Keratinocyte (primary cell): Measurements from ENCODE around the gene WNT9B. TPM values are rescaled to one million over a fixed set of nuclear protein-coding genes. Genes with fewer than 3 reads are reported as not detected.
"Not testable (repeated sequence)": the region's sequence is repeated elsewhere in the genome, so short reads cannot be mapped to it uniquely, and the experiment has no call there.

Source experiments
- DNase-seq: peaks from one replicate; pipeline ENCODE4 v3.0.0-alpha.2; 2011; ENCODE audit warnings: low read depth, missing footprints, low spot score
- FAIRE-seq: peaks from 2 replicates; lab custom pipeline; 2011; peaks lifted over from hg19 to GRCh38; lab: Jason Lieb, UNC
- H2AFZ ChIP-seq: 2 replicates; pipeline ENCODE4 v1.6.0; 2012; ENCODE audit warnings: low read length, control low read depth, inconsistent platforms; ENCODE audit not compliant: control insufficient read depth
- H3K27ac ChIP-seq: 2 replicates; pipeline ENCODE4 v1.5.1; 2011; ENCODE audit warnings: low read length; ENCODE audit not compliant: control insufficient read depth, insufficient read depth
- H3K27me3 ChIP-seq: 3 replicates; pipeline ENCODE4 v1.6.0; 2011; ENCODE audit warnings: low read length; ENCODE audit not compliant: control insufficient read depth, insufficient read depth; ENCODE audit errors: extremely low read depth
- H3K36me3 ChIP-seq, 2 experiments: 2 replicates in 1 of 2; 3 replicates in 1 of 2; pipeline ENCODE4 v1.5.1; 2011; ENCODE audit warnings: low read length in 2 of 2, mild to moderate bottlenecking in 1 of 2; ENCODE audit not compliant: control insufficient read depth in 2 of 2, insufficient read depth in 2 of 2; ENCODE audit errors: extremely low read depth in 1 of 2
- H3K4me1 ChIP-seq: 3 replicates; pipeline ENCODE4 v1.5.1; 2011; ENCODE audit warnings: low read length; ENCODE audit not compliant: control insufficient read depth, insufficient read depth; ENCODE audit errors: extremely low read depth
- H3K4me2 ChIP-seq: 3 replicates; pipeline ENCODE4 v1.6.0; 2011; ENCODE audit warnings: low read depth, low read length; ENCODE audit not compliant: control insufficient read depth, insufficient read depth; ENCODE audit errors: extremely low read depth
- H3K4me3 ChIP-seq, 3 experiments: fragments of 200-600 bp in 1 of 3; sonication (generic) in 1 of 3; 2 replicates in 2 of 3; 3 replicates in 1 of 3; pipeline ENCODE4 v1.5.1; 2011 to 2016; ENCODE audit warnings: low read length in 3 of 3, mild to moderate bottlenecking in 3 of 3, control low read depth in 2 of 3, inconsistent platforms in 1 of 3, low read depth in 1 of 3, mixed read lengths in 1 of 3, mixed run types in 1 of 3, moderate library complexity in 1 of 3; ENCODE audit not compliant: control insufficient read depth in 2 of 3, insufficient read depth in 2 of 3; ENCODE audit errors: extremely low read depth in 1 of 3
- H3K79me2 ChIP-seq: 2 replicates; pipeline ENCODE4 v1.6.0; 2012; ENCODE audit warnings: low read length; ENCODE audit not compliant: control insufficient read depth, insufficient read depth
- H3K9ac ChIP-seq: 3 replicates; pipeline ENCODE4 v1.6.0; 2011; ENCODE audit warnings: low read length; ENCODE audit not compliant: control insufficient read depth, insufficient read depth; ENCODE audit errors: extremely low read depth
- H3K9me1 ChIP-seq: 3 replicates; pipeline ENCODE4 v1.6.0; 2011; ENCODE audit warnings: low read length; ENCODE audit not compliant: control insufficient read depth, insufficient read depth; ENCODE audit errors: extremely low read depth
- H3K9me3 ChIP-seq: 2 replicates; pipeline ENCODE4 v1.5.1; 2012; ENCODE audit warnings: low read depth, low read length; ENCODE audit not compliant: control insufficient read depth
- H4K20me1 ChIP-seq: 3 replicates; pipeline ENCODE4 v1.6.0; 2011; ENCODE audit warnings: low read length; ENCODE audit not compliant: control insufficient read depth, insufficient read depth; ENCODE audit errors: extremely low read depth
- CTCF ChIP-seq, 3 experiments: IDR thresholded peaks in 1 of 3; conservative IDR thresholded peaks in 1 of 3; optimal IDR thresholded peaks in 1 of 3; 2 replicates in 2 of 3; 3 replicates in 1 of 3; pipeline versions ENCODE3 to v1.5.1; 2011; ENCODE audit warnings: low read length in 3 of 3, mild to moderate bottlenecking in 3 of 3, moderate library complexity in 2 of 3, control low read depth in 1 of 3, inconsistent platforms in 1 of 3; ENCODE audit not compliant: insufficient read depth in 2 of 3; ENCODE audit errors: extremely low read depth in 1 of 3
- EZH2 ChIP-seq: IDR thresholded peaks from one replicate; pipeline ENCODE4 v1.6.1; 2012; ENCODE audit warnings: inconsistent platforms, mild to moderate bottlenecking, low read length, moderate library complexity
- dilution Hi-C: fragments of 300-500 bp; cut with MboI; formaldehyde crosslinking; loops from one replicate; pipeline ENCODE4 v1.7.0; 2020; ENCODE audit warnings: low sequenced_read_pairs; ENCODE audit not compliant: extremely low pct_ligation_motif_present
- polyA plus RNA-seq, 5 experiments: library from polyadenylated mRNA; depleted of rRNA in 3 of 5; stranded (reverse) in 3 of 5; stranded (forward) in 1 of 5; unstranded in 1 of 5; fragments of >200 nt; gene quantifications; 1 replicate in 1 of 5; 2 replicates in 3 of 5; 3 replicates in 1 of 5; pipeline versions ENCODE4 v1.2.1 to v1.2.3, GENCODE V29; 2011 to 2012; ENCODE audit warnings: missing spikeins in 2 of 5, low read depth in 1 of 5, low replicate concordance in 1 of 5

The WNT9B gene
- polyA plus RNA-seq, 1 donor (not counting 4 experiments of a cell fraction or from before 2014, with no cell fraction given), result not detected

- no peak overlapping the region for H3K27ac ChIP-seq
- no peak for TF ChIP-seq EZH2
- TF ChIP-seq CTCF (optimal IDR thresholded peaks at IDR 0.05 in 1 of 3, IDR thresholded peaks at IDR 0.05 in 1 of 3, conservative IDR thresholded peaks at IDR 0.05 in 1 of 3; ENCODE audit: extremely low read depth in 1 of 3, insufficient read depth in 2 of 3, low read length in 3 of 3), result no peak
- dilution Hi-C loops, result no loop called here
Observed at GRCh38 chr17:46917041-46917440, 65.7 kb downstream of the WNT9B start.

GRCh38 chr17:46917516-46917915, 66.1 kb downstream of the WNT9B start:
- Histone ChIP-seq H3K4me1 (peaks cover 12% of the 10 kb centered on the region), H3K9me3 (no peaks in the 10 kb centered on the region), H2AFZ (no peak overlapping the region), H3K27me3 (no peaks in the 10 kb centered on the region), H3K36me3 (no peaks in the 10 kb centered on the region), H3K79me2 (no peaks in the 10 kb centered on the region), H3K4me3 (no peak overlapping the region), H3K27ac (no peak overlapping the region), H3K4me2 (no peak overlapping the region), H4K20me1 (no peaks in the 10 kb centered on the region), H3K9ac (no peak overlapping the region), H3K9me1 (no peaks in the 10 kb centered on the region)
- dilution Hi-C loops, result no loop called here
- DNase-seq, result no peak
- no peak for FAIRE-seq
- TF ChIP-seq CTCF (optimal IDR thresholded peaks at IDR 0.05 in 1 of 3, IDR thresholded peaks at IDR 0.05 in 1 of 3, conservative IDR thresholded peaks at IDR 0.05 in 1 of 3; ENCODE audit: extremely low read depth in 1 of 3, insufficient read depth in 2 of 3, low read length in 3 of 3) (no peak), EZH2 (no peak)

More at GRCh38 chr17:46917041-46917440, 65.7 kb downstream of the WNT9B start:
- FAIRE-seq (no peak), DNase-seq (no peak)
- H3K4me3 ChIP-seq, result no peak overlapping the region
- no peaks in the 10 kb centered on the region for H4K20me1 ChIP-seq
- H3K9me3 ChIP-seq, result no peaks in the 10 kb centered on the region
- H3K9ac ChIP-seq, result no peak overlapping the region
- no peaks in the 10 kb centered on the region for H3K79me2 ChIP-seq
- H3K4me1 ChIP-seq, result peaks cover 12% of the 10 kb centered on the region
- H3K9me1 ChIP-seq, result no peaks in the 10 kb centered on the region
- H3K27me3 ChIP-seq, result no peaks in the 10 kb centered on the region
- H2AFZ ChIP-seq, result no peak overlapping the region
- H3K36me3 ChIP-seq, result no peaks in the 10 kb centered on the region
- H3K4me2 ChIP-seq, result no peak overlapping the region

- DNase-seq, H3K9me3 ChIP-seq, dilution Hi-C loops, H4K20me1 ChIP-seq, H3K27me3 ChIP-seq, H3K36me3 ChIP-seq, H3K9me1 ChIP-seq, FAIRE-seq, H3K27ac ChIP-seq, H3K9ac ChIP-seq, H2AFZ ChIP-seq, H3K4me2 ChIP-seq: not testable (repeated sequence)
- Histone ChIP-seq H3K4me1 (peaks cover 11% of the 10 kb centered on the region), H3K79me2 (peaks cover 40% of the 10 kb centered on the region), H3K4me3 (peak overlapping the region in 1 of 3 experiments; percentile 65)
Observed at GRCh38 chr17:46921962-46922361, 70.6 kb downstream of the WNT9B start.
